Neural cell (in vitro differentiated cells): ENCODE results near the gene FAM90A1. TPM values are rescaled to one million over a fixed set of nuclear protein-coding genes. Genes with fewer than 3 reads are reported as not detected.
"Not testable (repeated sequence)": the region's sequence is repeated elsewhere in the genome, so short reads cannot be mapped to it uniquely, and the experiment has no call there.

Source experiments
- H2AFZ ChIP-seq: fragments of 200-600, 300-800 bp; sonication (generic), shearing (Covaris generic); 2 replicates; pipeline ENCODE4 v1.6.0; 2014; ENCODE audit warnings: low read depth, mild to moderate bottlenecking, antibody characterized with exemption, low read length, moderate library complexity
- H3F3A ChIP-seq: fragments of 200-600 bp; shearing (Covaris generic); 2 replicates; pipeline ENCODE4 v1.6.1; 2016; ENCODE audit warnings: mild to moderate bottlenecking, moderate library complexity, mixed read lengths, antibody characterized with exemption, low read length; ENCODE audit not compliant: insufficient read depth, poor library complexity, severe bottlenecking
- H3K27ac ChIP-seq: fragments of 200-600, 300-800 bp; sonication (generic), shearing (Covaris generic); 2 replicates; pipeline ENCODE4 v1.5.1; 2014; ENCODE audit warnings: mild to moderate bottlenecking, low read length, moderate library complexity
- H3K27me3 ChIP-seq: fragments of 300-800, 200-600 bp; sonication (generic), shearing (Covaris generic); 2 replicates; pipeline ENCODE4 v1.6.0; 2014; ENCODE audit warnings: mild to moderate bottlenecking, low read depth, low read length, moderate library complexity; ENCODE audit not compliant: insufficient read depth
- H3K36me3 ChIP-seq: fragments of 300-800, 200-600 bp; sonication (generic), shearing (Covaris generic); 2 replicates; pipeline ENCODE4 v1.5.1; 2014; ENCODE audit warnings: mild to moderate bottlenecking, antibody characterized with exemption, low read length, moderate library complexity; ENCODE audit not compliant: insufficient read depth
- H3K4me2 ChIP-seq: fragments of 300-800, 200-600 bp; sonication (generic), shearing (Covaris generic); 2 replicates; pipeline ENCODE4 v1.6.0; 2014; ENCODE audit warnings: mild to moderate bottlenecking, low read length
- H3K4me3 ChIP-seq: fragments of 300-800, 200-600 bp; sonication (generic), shearing (Covaris generic); 2 replicates; pipeline ENCODE4 v1.5.1; 2014; ENCODE audit warnings: mild to moderate bottlenecking, low read length, moderate library complexity
- H3K79me2 ChIP-seq: fragments of 200-600 bp; shearing (Covaris generic); replicated peaks from 2 replicates; pipeline ENCODE4 v1.6.0; 2014; ENCODE audit warnings: mild to moderate bottlenecking, low read length, moderate library complexity; ENCODE audit not compliant: insufficient read depth
- H3K9ac ChIP-seq: fragments of 300-800, 200-600 bp; sonication (generic), shearing (Covaris generic); 2 replicates; pipeline ENCODE4 v1.6.1; 2016; ENCODE audit warnings: mild to moderate bottlenecking, low read length, mixed read lengths
- H3K9me2 ChIP-seq: fragments of 200-600 bp; shearing (Covaris generic); 2 replicates; pipeline ENCODE4 v1.6.1; 2016; ENCODE audit warnings: mild to moderate bottlenecking, low read length, mixed read lengths; ENCODE audit not compliant: insufficient read depth
- H3K9me3 ChIP-seq: fragments of 200-600, 300-800 bp; sonication (generic), shearing (Covaris generic); 2 replicates; pipeline ENCODE4 v1.6.1; 2016; ENCODE audit warnings: mild to moderate bottlenecking, mixed run types, low read length, moderate library complexity, mixed read lengths
- H4K20me1 ChIP-seq: fragments of 200-600 bp; shearing (Covaris generic); 2 replicates; pipeline ENCODE4 v1.6.1; 2016; ENCODE audit warnings: mild to moderate bottlenecking, mixed run types; ENCODE audit not compliant: insufficient read depth
- POLR2AphosphoS5 ChIP-seq: IDR thresholded peaks from 2 replicates; pipeline ENCODE4 v1.6.1; 2012
- RAD21 ChIP-seq: fragments of 450-650 bp; conservative IDR thresholded peaks from 2 replicates; pipeline ENCODE4 v1.6.1; 2014; ENCODE audit warnings: antibody characterized with exemption, mild to moderate bottlenecking, moderate library complexity
- SMC3 ChIP-seq: fragments of 450-650 bp; conservative IDR thresholded peaks from 2 replicates; pipeline ENCODE4 v1.6.1; 2014; ENCODE audit warnings: antibody characterized with exemption, mild to moderate bottlenecking, moderate library complexity; ENCODE audit not compliant: poor library complexity
- polyA plus RNA-seq: library from polyadenylated mRNA; depleted of rRNA; stranded (reverse); fragments of >200 nt; gene quantifications from 2 replicates; pipeline ENCODE4 v1.2.3, GENCODE V29; 2014
- TF ChIP-seq, protein P1 (sequence below): fragments of 450-650 bp; IDR thresholded peaks from 2 replicates; pipeline ENCODE4 v1.5.1; 2014; ENCODE audit warnings: antibody characterized with exemption, mild to moderate bottlenecking, moderate library complexity; ENCODE audit not compliant: poor library complexity, severe bottlenecking

The FAM90A1 gene
- polyA plus RNA-seq, 1 donor from 2014 or later, result not detected

GRCh38 chr12:8179989-8180585 lies 47.3 kb downstream of the FAM90A1 start:
- not testable (repeated sequence) for H3K9me2 ChIP-seq, H4K20me1 ChIP-seq, H3K4me2 ChIP-seq, H3K36me3 ChIP-seq, H3K9me3 ChIP-seq, H3K79me2 ChIP-seq, H3K27ac ChIP-seq, H3F3A ChIP-seq, H3K27me3 ChIP-seq, H2AFZ ChIP-seq
- H3K4me3 ChIP-seq, result peak overlapping the region; percentile 64
- H3K9ac ChIP-seq, result peak overlapping the region; percentile 67
- TF ChIP-seq SMC3 (peak; percentile 65), POLR2AphosphoS5 (peak; percentile 59), RAD21 (peak; percentile 53)
- TF ChIP-seq, protein P1, sequence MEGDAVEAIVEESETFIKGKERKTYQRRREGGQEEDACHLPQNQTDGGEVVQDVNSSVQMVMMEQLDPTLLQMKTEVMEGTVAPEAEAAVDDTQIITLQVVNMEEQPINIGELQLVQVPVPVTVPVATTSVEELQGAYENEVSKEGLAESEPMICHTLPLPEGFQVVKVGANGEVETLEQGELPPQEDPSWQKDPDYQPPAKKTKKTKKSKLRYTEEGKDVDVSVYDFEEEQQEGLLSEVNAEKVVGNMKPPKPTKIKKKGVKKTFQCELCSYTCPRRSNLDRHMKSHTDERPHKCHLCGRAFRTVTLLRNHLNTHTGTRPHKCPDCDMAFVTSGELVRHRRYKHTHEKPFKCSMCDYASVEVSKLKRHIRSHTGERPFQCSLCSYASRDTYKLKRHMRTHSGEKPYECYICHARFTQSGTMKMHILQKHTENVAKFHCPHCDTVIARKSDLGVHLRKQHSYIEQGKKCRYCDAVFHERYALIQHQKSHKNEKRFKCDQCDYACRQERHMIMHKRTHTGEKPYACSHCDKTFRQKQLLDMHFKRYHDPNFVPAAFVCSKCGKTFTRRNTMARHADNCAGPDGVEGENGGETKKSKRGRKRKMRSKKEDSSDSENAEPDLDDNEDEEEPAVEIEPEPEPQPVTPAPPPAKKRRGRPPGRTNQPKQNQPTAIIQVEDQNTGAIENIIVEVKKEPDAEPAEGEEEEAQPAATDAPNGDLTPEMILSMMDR, result peak; percentile 77

DNA sequence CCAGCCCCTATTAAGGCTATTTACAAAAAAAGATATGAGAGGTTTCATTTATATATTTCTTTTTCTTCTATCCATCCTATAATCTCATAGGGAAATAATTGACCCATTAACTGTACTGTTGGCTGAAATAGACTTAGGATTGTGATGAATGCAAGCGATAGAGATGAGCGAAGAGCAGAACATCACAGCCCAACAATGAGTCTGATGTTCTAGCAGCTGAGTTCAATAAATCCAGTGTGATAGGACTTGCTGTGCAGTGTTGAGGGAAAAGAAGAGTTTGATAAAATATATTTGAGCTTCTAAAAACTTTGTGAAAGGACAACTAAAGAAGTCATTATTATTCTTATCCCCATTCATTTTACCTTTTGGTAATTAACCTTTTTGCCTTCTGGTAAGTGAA lies 54.5 kb downstream of the FAM90A1 start:
- not testable (repeated sequence) for H3K9me2 ChIP-seq, H2AFZ ChIP-seq, H4K20me1 ChIP-seq, H3F3A ChIP-seq, H3K36me3 ChIP-seq, H3K9ac ChIP-seq, H3K79me2 ChIP-seq, H3K27me3 ChIP-seq, H3K4me3 ChIP-seq, H3K4me2 ChIP-seq, H3K9me3 ChIP-seq, H3K27ac ChIP-seq

Other genes with a start within 250 kb of the FAM90A1 start
- 5.8 and 6.4 TPM in 2 replicates for gene FOXJ2, start 194.9 kb downstream of the FAM90A1 start, polyA plus RNA-seq
- not detected in 2 replicates for gene C3AR1, start 161.3 kb downstream of the FAM90A1 start, polyA plus RNA-seq
- gene NECAP1, start 145.3 kb downstream of the FAM90A1 start, polyA plus RNA-seq, result 297 and 331 TPM in 2 replicates
- 4.1 and 8.0 TPM in 2 replicates for gene CLEC4A, start 104.0 kb downstream of the FAM90A1 start, polyA plus RNA-seq
- gene ZNF705A, start 70.6 kb downstream of the FAM90A1 start, polyA plus RNA-seq, result not detected in 2 replicates
- not detected in 2 replicates for gene CLEC6A, start 228.3 kb upstream of the FAM90A1 start, polyA plus RNA-seq